ENCODE data around the gene PTCH2. TPM values are rescaled to one million over a fixed set of nuclear protein-coding genes. Genes with fewer than 3 reads are reported as not detected.
"Not testable (repeated sequence)": the region's sequence is repeated elsewhere in the genome, so short reads cannot be mapped to it uniquely, and the experiment has no call there.

The PTCH2 gene
- total RNA-seq, 2 experiments from 2014 or later: 1.2 TPM

- Histone ChIP-seq H3K9me3 (ENCODE audit: control insufficient read depth in 1 of 2, insufficient read depth in 1 of 2, low read length in 2 of 2) (no peaks in the 10 kb centered on the region), H3K4me1 (ENCODE audit: insufficient read depth, low read length) (peaks cover 35% of the 10 kb centered on the region), H3K27ac (ENCODE audit: low read depth in 1 of 2, low read length in 2 of 2) (peak overlapping the region in 1 of 2 donors; percentile 9), H3K27me3 (ENCODE audit: control insufficient read depth in 1 of 2, insufficient read depth in 2 of 2, low read length in 2 of 2) (no peaks in the 10 kb centered on the region), H3K4me3 (ENCODE audit: low read length) (no peak overlapping the region), H3K36me3 (ENCODE audit: insufficient read depth, low read length) (peaks cover 19% of the 10 kb centered on the region)
- TF ChIP-seq CTCF (IDR thresholded peaks at IDR 0.05): no peak
- peaks cover 35% of the 10 kb centered on the region for H3K4me1 Mint-ChIP-seq (ENCODE audit: low read depth)
- POLR2A ChIA-PET: interaction anchor here (0.6 to 16.3 kb wide), 5 partner anchors 9 to 187 kb away, joined by 3 to 599 read pairs (median 9); partner anchors contain the start of genes BTBD19, EIF2B3 and RNU5D-1
- H3K36me3 Mint-ChIP-seq (ENCODE audit: low read depth): peaks cover 38% of the 10 kb centered on the region
- ATAC-seq (ENCODE audit: poor library complexity) (no peak), DNase-seq (peak in 3 of 14 experiments; percentile 5 to 48 (median 21))
- no peaks in the 10 kb centered on the region for H3K27me3 Mint-ChIP-seq
- intact Hi-C loops (cut with DNase I, micrococcal nuclease): loop anchor here in 1 of 2 experiments (2.0 to 10.0 kb wide), 3 partner anchors 36 to 406 kb away; partner anchors contain the start of gene ZSWIM5
- CTCF ChIA-PET: interaction anchor here (1.1 to 2.5 kb wide), 5 partner anchors 9 to 138 kb away, joined by 3 to 49 read pairs (median 14); partner anchors contain the start of gene RNU5D-1
- H3K27ac Mint-ChIP-seq: peak overlapping the region; percentile 86
- no peaks in the 10 kb centered on the region for H3K9me3 Mint-ChIP-seq
- H3K4me3 Mint-ChIP-seq: no peak overlapping the region
These were observed 44.3 kb downstream of the PTCH2 start for GRCh38 chr1:44798481-44799365.

DNA sequence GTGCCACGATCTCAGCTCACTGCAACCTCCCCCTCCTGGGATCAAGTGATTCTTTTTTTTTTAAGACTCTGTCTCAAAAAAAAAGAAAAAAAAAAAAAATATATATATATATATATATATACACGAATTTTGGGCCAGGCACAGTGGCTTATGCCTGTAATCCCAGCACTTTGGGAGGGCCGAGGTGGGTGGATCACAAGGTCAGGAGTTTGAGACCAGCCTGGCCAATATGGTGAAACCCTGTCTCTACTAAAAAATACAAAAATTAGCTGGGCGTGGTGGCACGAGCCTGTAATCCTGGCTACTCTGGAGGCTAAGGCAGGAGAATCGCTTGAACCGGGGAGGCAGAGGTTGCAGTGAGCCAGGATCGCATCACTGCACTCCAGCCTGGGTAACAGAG lies 45.2 kb downstream of the PTCH2 start:
- not testable (repeated sequence) for H3K4me3 Mint-ChIP-seq; DNase-seq; H3K27ac ChIP-seq (ENCODE audit: low read depth in 1 of 2, low read length in 2 of 2); H3K9me3 ChIP-seq (ENCODE audit: control insufficient read depth in 1 of 2, insufficient read depth in 1 of 2, low read length in 2 of 2); H3K9me3 Mint-ChIP-seq; H3K27me3 ChIP-seq (ENCODE audit: control insufficient read depth in 1 of 2, insufficient read depth in 2 of 2, low read length in 2 of 2); H3K4me3 ChIP-seq (ENCODE audit: low read length); H3K27me3 Mint-ChIP-seq; ATAC-seq (ENCODE audit: poor library complexity)
- Mint-ChIP-seq H3K4me1 (ENCODE audit: low read depth) (peaks cover 30% of the 10 kb centered on the region), H3K36me3 (ENCODE audit: low read depth) (peaks cover 30% of the 10 kb centered on the region), H3K27ac (peak overlapping the region; percentile 86)
- ChIA-PET POLR2A (interaction anchor here (1.8 to 16.3 kb wide), 4 partner anchors 14 to 67 kb away, joined by 4 to 599 read pairs (median 216); partner anchors contain the start of genes BTBD19, RNU5D-1 and RPS8), CTCF (interaction anchor here (2.5 kb wide), 1 partner anchor 22 kb away, joined by 49 read pairs; no protein-coding TSS in a partner anchor)
- H3K36me3 ChIP-seq (ENCODE audit: insufficient read depth, low read length): peaks cover 11% of the 10 kb centered on the region
- intact Hi-C loops (cut with DNase I, micrococcal nuclease): loop anchor here in 1 of 2 experiments (2.0 to 10.0 kb wide), 3 partner anchors 37 to 407 kb away; partner anchors contain the start of gene ZSWIM5
- H3K4me1 ChIP-seq (ENCODE audit: insufficient read depth, low read length): peaks cover 27% of the 10 kb centered on the region

GRCh38 chr1:44792736-44793502 lies 50.1 kb downstream of the PTCH2 start:
- no peaks in the 10 kb centered on the region for H3K9me3 ChIP-seq (ENCODE audit: control insufficient read depth in 1 of 2, insufficient read depth in 1 of 2, low read length in 2 of 2)
- H3K27me3 Mint-ChIP-seq: no peaks in the 10 kb centered on the region
- no peaks in the 10 kb centered on the region for H3K9me3 Mint-ChIP-seq
- TF ChIP-seq CTCF (IDR thresholded peaks at IDR 0.05): no peak
- no peak overlapping the region for H3K4me3 Mint-ChIP-seq
- ChIA-PET POLR2A (interaction anchor here (0.7 to 4.1 kb wide), 6 partner anchors 16 to 219 kb away, joined by 3 to 16 read pairs (median 4); partner anchors contain the start of genes HECTD3, RNU5D-1, RPS8 and UROD), CTCF (interaction anchor here (0.7 to 2.2 kb wide), 10 partner anchors 8 to 700 kb away, joined by 3 to 6 read pairs (median 3); partner anchors contain the start of gene RNU5D-1)
- no peaks in the 10 kb centered on the region for H3K27me3 ChIP-seq (ENCODE audit: control insufficient read depth in 1 of 2, insufficient read depth in 2 of 2, low read length in 2 of 2)
- H3K4me1 ChIP-seq (ENCODE audit: insufficient read depth, low read length): no peaks in the 10 kb centered on the region
- H3K4me3 ChIP-seq (ENCODE audit: low read length): no peak overlapping the region
- intact Hi-C loops (cut with DNase I, micrococcal nuclease): loop anchor here in 1 of 2 experiments (2.0 to 10.0 kb wide), 3 partner anchors 92 to 506 kb away; partner anchors contain the start of gene ZSWIM5
- no peaks in the 10 kb centered on the region for H3K36me3 Mint-ChIP-seq (ENCODE audit: low read depth)
- ATAC-seq (ENCODE audit: poor library complexity) (no peak), DNase-seq (no peak)
- peaks cover 4% of the 10 kb centered on the region for H3K4me1 Mint-ChIP-seq (ENCODE audit: low read depth)
- H3K36me3 ChIP-seq (ENCODE audit: insufficient read depth, low read length): no peaks in the 10 kb centered on the region
- no peak overlapping the region for H3K27ac Mint-ChIP-seq
- no peak overlapping the region for H3K27ac ChIP-seq (ENCODE audit: low read depth in 1 of 2, low read length in 2 of 2)
